Measurements from ENCODE around the gene BCL11B.

The BCL11B gene

GRCh38 chr14:99138999-99139865 is 132.8 kb downstream of the BCL11B start:
- Mint-ChIP-seq H3K27ac (no peak overlapping the region), H3K9me3 (no peaks in the 10 kb centered on the region), H3K4me3 (no peak overlapping the region), H3K27me3 (no peaks in the 10 kb centered on the region), H3K4me1 (peaks cover 20% of the 10 kb centered on the region)
- DNase-seq (no peak), ATAC-seq (no peak)

GRCh38 chr14:99137913-99138571 is 134.0 kb downstream of the BCL11B start:
- peak; percentile 81 for ATAC-seq
- Mint-ChIP-seq H3K27ac (peak overlapping the region; percentile 47 to 76), H3K4me3 (peak overlapping the region; percentile 5 to 10)

GRCh38 chr14:99137001-99137700 is 134.8 kb downstream of the BCL11B start:
- H3K27me3 Mint-ChIP-seq = no peaks in the 10 kb centered on the region
- H3K27ac Mint-ChIP-seq = peak overlapping the region in 1 of 2 donors; percentile 76
- peaks cover 26% of the 10 kb centered on the region for H3K4me1 Mint-ChIP-seq
- DNase-seq (no peak), ATAC-seq (no peak)
- no peaks in the 10 kb centered on the region for H3K9me3 Mint-ChIP-seq
- H3K4me3 Mint-ChIP-seq = peak overlapping the region in 1 of 2 donors; percentile 5

More at GRCh38 chr14:99137913-99138571, 134.0 kb downstream of the BCL11B start:
- no peak for DNase-seq
- Mint-ChIP-seq H3K4me1 (peaks cover 26% of the 10 kb centered on the region), H3K27me3 (no peaks in the 10 kb centered on the region), H3K9me3 (no peaks in the 10 kb centered on the region)

GRCh38 chr14:99136401-99136800 is 135.6 kb downstream of the BCL11B start:
- ATAC-seq = no peak
- no peak for DNase-seq
- H3K27ac Mint-ChIP-seq = no peak overlapping the region
- no peaks in the 10 kb centered on the region for H3K9me3 Mint-ChIP-seq
- no peak overlapping the region for H3K4me3 Mint-ChIP-seq
- no peaks in the 10 kb centered on the region for H3K27me3 Mint-ChIP-seq
- H3K4me1 Mint-ChIP-seq = peaks cover 29% of the 10 kb centered on the region

GRCh38 chr14:99136047-99136400 is 136.0 kb downstream of the BCL11B start:
- Mint-ChIP-seq H3K4me1 (peaks cover 30% of the 10 kb centered on the region), H3K4me3 (no peak overlapping the region), H3K27ac (no peak overlapping the region), H3K9me3 (no peaks in the 10 kb centered on the region), H3K27me3 (no peaks in the 10 kb centered on the region)
- ATAC-seq = no peak
- no peak for DNase-seq

- no peak for ATAC-seq
- H3K9me3 Mint-ChIP-seq = no peaks in the 10 kb centered on the region
- no peaks in the 10 kb centered on the region for H3K27me3 Mint-ChIP-seq
- H3K4me1 Mint-ChIP-seq = peaks cover 33% of the 10 kb centered on the region
- H3K4me3 Mint-ChIP-seq = no peak overlapping the region
- DNase-seq = no peak
- no peak overlapping the region for H3K27ac Mint-ChIP-seq
These were observed 137.4 kb downstream of the BCL11B start for GRCh38 chr14:99134516-99135046.

GRCh38 chr14:99133636-99134515 is 138.1 kb downstream of the BCL11B start:
- Mint-ChIP-seq H3K27me3 (no peaks in the 10 kb centered on the region), H3K4me1 (peaks cover 39% of the 10 kb centered on the region), H3K9me3 (no peaks in the 10 kb centered on the region), H3K27ac (peak overlapping the region in 1 of 2 donors; percentile 64), H3K4me3 (no peak overlapping the region)
- ATAC-seq (no peak), DNase-seq (no peak)

- no peaks in the 10 kb centered on the region for H3K9me3 Mint-ChIP-seq
- H3K27ac Mint-ChIP-seq = peak overlapping the region in 1 of 2 donors; percentile 83
- no peak overlapping the region for H3K4me3 Mint-ChIP-seq
- peaks cover 31% of the 10 kb centered on the region for H3K4me1 Mint-ChIP-seq
- H3K27me3 Mint-ChIP-seq = no peaks in the 10 kb centered on the region
- ATAC-seq (no peak), DNase-seq (no peak)
These were observed 139.0 kb downstream of the BCL11B start for GRCh38 chr14:99132821-99133635.

- no peak for ATAC-seq
- no peak overlapping the region for H3K4me3 Mint-ChIP-seq
- peak overlapping the region in 1 of 2 donors; percentile 6 for H3K27ac Mint-ChIP-seq
- H3K4me1 Mint-ChIP-seq = peaks cover 22% of the 10 kb centered on the region
- no peaks in the 10 kb centered on the region for H3K27me3 Mint-ChIP-seq
- no peak for DNase-seq
- H3K9me3 Mint-ChIP-seq = no peaks in the 10 kb centered on the region
These were observed 140.2 kb downstream of the BCL11B start for GRCh38 chr14:99131632-99132271.

- DNase-seq = no peak
- Mint-ChIP-seq H3K4me3 (no peak overlapping the region), H3K4me1 (peaks cover 30% of the 10 kb centered on the region), H3K9me3 (no peaks in the 10 kb centered on the region), H3K27me3 (no peaks in the 10 kb centered on the region), H3K27ac (no peak overlapping the region)
- no peak for ATAC-seq
These were observed 142.0 kb downstream of the BCL11B start for GRCh38 chr14:99129998-99130397.

GRCh38 chr14:99129211-99129696 is 142.7 kb downstream of the BCL11B start:
- DNase-seq (no peak), ATAC-seq (no peak)
- Mint-ChIP-seq H3K27ac (no peak overlapping the region), H3K4me1 (peaks cover 31% of the 10 kb centered on the region), H3K4me3 (no peak overlapping the region), H3K27me3 (no peaks in the 10 kb centered on the region), H3K9me3 (no peaks in the 10 kb centered on the region)

GRCh38 chr14:99128185-99128584 is 143.8 kb downstream of the BCL11B start:
- Mint-ChIP-seq H3K27ac (no peak overlapping the region), H3K27me3 (no peaks in the 10 kb centered on the region), H3K4me1 (peaks cover 25% of the 10 kb centered on the region), H3K4me3 (no peak overlapping the region), H3K9me3 (no peaks in the 10 kb centered on the region)
- ATAC-seq = no peak
- no peak for DNase-seq

- no peak overlapping the region for H3K27ac Mint-ChIP-seq
These were observed 144.3 kb downstream of the BCL11B start for GRCh38 chr14:99127651-99128167.

More at GRCh38 chr14:99127651-99128167, 144.3 kb downstream of the BCL11B start:
- H3K9me3 Mint-ChIP-seq = no peaks in the 10 kb centered on the region
- H3K4me1 Mint-ChIP-seq = peaks cover 25% of the 10 kb centered on the region
- H3K4me3 Mint-ChIP-seq = no peak overlapping the region
- no peaks in the 10 kb centered on the region for H3K27me3 Mint-ChIP-seq
- DNase-seq = no peak
- no peak for ATAC-seq

All from stimulated activated naive CD8-positive, alpha-beta T cell treated with anti-CD3 and anti-CD28 coated beads, Interleukin-15, amount 100 ng/mL, for 72 hours (primary cell).